Neural progenitor cell (in vitro differentiated cells): ENCODE results near the gene OR4D11. TPM values are rescaled to one million over a fixed set of nuclear protein-coding genes. Genes with fewer than 3 reads are reported as not detected.

Source experiments
- DNase-seq: peaks from one replicate; pipeline ENCODE4 v3.0.0-alpha.2; 2016; ENCODE audit warnings: low spot score
- H2AFZ ChIP-seq: fragments of 200-600 bp; sonication (generic); replicated peaks from 2 replicates; pipeline ENCODE4 v1.6.1; 2016; ENCODE audit warnings: antibody characterized with exemption
- H3F3A ChIP-seq: fragments of 200-600 bp; sonication (generic); 2 replicates; pipeline ENCODE4 v1.6.1; 2016; ENCODE audit warnings: antibody characterized with exemption, low read depth
- H3K27ac ChIP-seq: fragments of 200-600 bp; sonication (generic); 2 replicates; pipeline ENCODE4 v1.5.1; 2016; ENCODE audit warnings: mild to moderate bottlenecking
- H3K27me3 ChIP-seq: fragments of 200-600 bp; sonication (generic); 2 replicates; pipeline ENCODE4 v1.6.1; 2016; ENCODE audit warnings: mild to moderate bottlenecking, moderate library complexity
- H3K36me3 ChIP-seq: fragments of 200-600 bp; sonication (generic); 2 replicates; pipeline ENCODE4 v1.5.1; 2016
- H3K4me1 ChIP-seq: fragments of 200-600 bp; sonication (generic); 2 replicates; pipeline ENCODE4 v1.6.1; 2016; ENCODE audit warnings: mixed run types
- H3K4me2 ChIP-seq: fragments of 200-600 bp; sonication (generic); 2 replicates; pipeline ENCODE4 v1.6.1; 2016
- H3K4me3 ChIP-seq: fragments of 200-600 bp; sonication (generic); 2 replicates; pipeline ENCODE4 v1.5.1; 2016
- H3K79me2 ChIP-seq: fragments of 200-600 bp; sonication (generic); 2 replicates; pipeline ENCODE4 v1.6.1; 2016; ENCODE audit warnings: low read depth
- H3K9ac ChIP-seq: fragments of 200-600 bp; sonication (generic); 2 replicates; pipeline ENCODE4 v1.6.1; 2016
- H3K9me3 ChIP-seq: fragments of 200-600 bp; sonication (generic); 2 replicates; pipeline ENCODE4 v1.5.1; 2016; ENCODE audit warnings: low read depth
- H4K20me1 ChIP-seq: fragments of 200-600 bp; sonication (generic); 2 replicates; pipeline ENCODE4 v1.6.1; 2016; ENCODE audit warnings: low read depth
- H3K27ac Mint-ChIP-seq: 3 replicates; pipeline ENCODE4 v1.8.0; 2021; ENCODE audit warnings: mixed read lengths
- H3K27me3 Mint-ChIP-seq: 2 replicates; pipeline ENCODE4 v1.8.0; 2022; ENCODE audit warnings: low read depth, mild to moderate bottlenecking, inconsistent platforms, moderate library complexity, mixed read lengths; ENCODE audit not compliant: insufficient read depth
- H3K36me3 Mint-ChIP-seq: 3 replicates; pipeline ENCODE4 v1.8.0; 2021; ENCODE audit warnings: mixed read lengths
- H3K4me1 Mint-ChIP-seq: 3 replicates; pipeline ENCODE4 v1.8.0; 2021; ENCODE audit warnings: mixed read lengths
- H3K4me3 Mint-ChIP-seq: 3 replicates; pipeline ENCODE4 v1.8.0; 2021; ENCODE audit warnings: mild to moderate bottlenecking, moderate library complexity, mixed read lengths
- H3K9me3 Mint-ChIP-seq: 3 replicates; pipeline ENCODE4 v1.8.0; 2020; ENCODE audit warnings: mixed read lengths
- CTCF ChIP-seq: fragments of 200-600 bp; sonication (generic); IDR thresholded peaks from 2 replicates; pipeline ENCODE4 v1.5.1; 2017; ENCODE audit warnings: antibody characterized with exemption, mild to moderate bottlenecking
- EZH2 ChIP-seq: fragments of 200-600 bp; sonication (generic); IDR thresholded peaks from 2 replicates; pipeline ENCODE4 v1.6.1; 2017; ENCODE audit warnings: antibody characterized with exemption, mild to moderate bottlenecking, moderate library complexity
- EZH2phosphoT487 ChIP-seq: fragments of 200-600 bp; sonication (generic); IDR thresholded peaks from 2 replicates; pipeline ENCODE4 v1.6.1; 2017; ENCODE audit warnings: antibody characterized with exemption
- total RNA-seq: library from RNA; depleted of rRNA; stranded (reverse); fragments of >200 nt; gene quantifications from 2 replicates; pipeline ENCODE4 v1.2.3, GENCODE V29; 2015; ENCODE audit warnings: low replicate concordance

Gene OR4D11
- total RNA-seq, 1 donor from 2014 or later, result not detected

GRCh38 chr11:59550368-59550841, 47.0 kb downstream of the OR4D11 start:
- H3K4me3 Mint-ChIP-seq, result peak overlapping the region; percentile 92
- H3K27ac Mint-ChIP-seq, result peak overlapping the region; percentile 93
- no peaks in the 10 kb centered on the region for H4K20me1 ChIP-seq
- DNase-seq, result peak; percentile 95
- H3K4me1 ChIP-seq, result peaks cover 22% of the 10 kb centered on the region
- no peaks in the 10 kb centered on the region for H3K27me3 ChIP-seq
- TF ChIP-seq EZH2phosphoT487, result no peak
- TF ChIP-seq EZH2, result no peak
- TF ChIP-seq CTCF, result peak; percentile 57
- H3K27me3 Mint-ChIP-seq, result peaks cover 23% of the 10 kb centered on the region
- H3K9ac ChIP-seq, result no peak overlapping the region
- peaks cover 56% of the 10 kb centered on the region for H3F3A ChIP-seq
- peaks cover 4% of the 10 kb centered on the region for H3K36me3 Mint-ChIP-seq
- H3K27ac ChIP-seq, result peak overlapping the region; percentile 7
- H3K9me3 Mint-ChIP-seq, result peaks cover 10% of the 10 kb centered on the region
- no peaks in the 10 kb centered on the region for H3K9me3 ChIP-seq
- H3K36me3 ChIP-seq, result no peaks in the 10 kb centered on the region
- peaks cover 34% of the 10 kb centered on the region for H3K4me1 Mint-ChIP-seq
- peak overlapping the region; percentile 70 for H2AFZ ChIP-seq
- H3K79me2 ChIP-seq, result no peaks in the 10 kb centered on the region
- peak overlapping the region; percentile 79 for H3K4me2 ChIP-seq
- peak overlapping the region; percentile 73 for H3K4me3 ChIP-seq

- DNase-seq, result peak; percentile 90
- H3K36me3 Mint-ChIP-seq, result peaks cover 4% of the 10 kb centered on the region
- Histone ChIP-seq H3F3A (peaks cover 62% of the 10 kb centered on the region), H3K9ac (no peak overlapping the region), H3K27me3 (no peaks in the 10 kb centered on the region), H4K20me1 (no peaks in the 10 kb centered on the region), H2AFZ (peak overlapping the region; percentile 71), H3K4me2 (peak overlapping the region; percentile 79), H3K79me2 (no peaks in the 10 kb centered on the region), H3K4me1 (peaks cover 22% of the 10 kb centered on the region), H3K9me3 (no peaks in the 10 kb centered on the region), H3K36me3 (no peaks in the 10 kb centered on the region), H3K4me3 (peak overlapping the region; percentile 73), H3K27ac (peak overlapping the region; percentile 7)
- H3K27ac Mint-ChIP-seq, result peak overlapping the region; percentile 93
- peak overlapping the region; percentile 92 for H3K4me3 Mint-ChIP-seq
- H3K4me1 Mint-ChIP-seq, result peaks cover 40% of the 10 kb centered on the region
- no peak for TF ChIP-seq EZH2
- no peak for TF ChIP-seq CTCF
- no peak for TF ChIP-seq EZH2phosphoT487
- peaks cover 25% of the 10 kb centered on the region for H3K27me3 Mint-ChIP-seq
- peaks cover 10% of the 10 kb centered on the region for H3K9me3 Mint-ChIP-seq
Measured at GRCh38 chr11:59550842-59551658, 47.7 kb downstream of the OR4D11 start.

- H3K27me3 ChIP-seq, result no peaks in the 10 kb centered on the region
- peaks cover 22% of the 10 kb centered on the region for H3K4me1 ChIP-seq
- H3K27ac Mint-ChIP-seq, result peak overlapping the region; percentile 93
- peaks cover 4% of the 10 kb centered on the region for H3K36me3 Mint-ChIP-seq
- no peaks in the 10 kb centered on the region for H3K36me3 ChIP-seq
- peak; percentile 74 for DNase-seq
- peak overlapping the region; percentile 73 for H3K4me3 ChIP-seq
- no peak overlapping the region for H3K9ac ChIP-seq
- peaks cover 10% of the 10 kb centered on the region for H3K9me3 Mint-ChIP-seq
- H3K4me1 Mint-ChIP-seq, result peaks cover 46% of the 10 kb centered on the region
- peak overlapping the region; percentile 79 for H3K4me2 ChIP-seq
- H3K27me3 Mint-ChIP-seq, result peaks cover 34% of the 10 kb centered on the region
- no peak overlapping the region for H3K27ac ChIP-seq
- TF ChIP-seq EZH2phosphoT487 (no peak), EZH2 (no peak), CTCF (no peak)
- H4K20me1 ChIP-seq, result no peaks in the 10 kb centered on the region
- peaks cover 69% of the 10 kb centered on the region for H3F3A ChIP-seq
- H3K9me3 ChIP-seq, result no peaks in the 10 kb centered on the region
- peak overlapping the region; percentile 92 for H3K4me3 Mint-ChIP-seq
- H2AFZ ChIP-seq, result peak overlapping the region; percentile 71
- no peaks in the 10 kb centered on the region for H3K79me2 ChIP-seq
Measured at GRCh38 chr11:59551659-59552521, 48.5 kb downstream of the OR4D11 start.
